C4-2B (cell line): ENCODE measurements around the gene PKHD1.

Experiments
- ZFX ChIP-seq: fragments of 450-650 bp; IDR thresholded peaks from 2 replicates; pipeline ENCODE4 v1.6.1; 2017
- TF ChIP-seq, protein P1 (sequence below): fragments of 450-650 bp; conservative IDR thresholded peaks from 2 replicates; pipeline ENCODE4 v1.5.1; 2017; ENCODE audit warnings: mild to moderate bottlenecking

DNA sequence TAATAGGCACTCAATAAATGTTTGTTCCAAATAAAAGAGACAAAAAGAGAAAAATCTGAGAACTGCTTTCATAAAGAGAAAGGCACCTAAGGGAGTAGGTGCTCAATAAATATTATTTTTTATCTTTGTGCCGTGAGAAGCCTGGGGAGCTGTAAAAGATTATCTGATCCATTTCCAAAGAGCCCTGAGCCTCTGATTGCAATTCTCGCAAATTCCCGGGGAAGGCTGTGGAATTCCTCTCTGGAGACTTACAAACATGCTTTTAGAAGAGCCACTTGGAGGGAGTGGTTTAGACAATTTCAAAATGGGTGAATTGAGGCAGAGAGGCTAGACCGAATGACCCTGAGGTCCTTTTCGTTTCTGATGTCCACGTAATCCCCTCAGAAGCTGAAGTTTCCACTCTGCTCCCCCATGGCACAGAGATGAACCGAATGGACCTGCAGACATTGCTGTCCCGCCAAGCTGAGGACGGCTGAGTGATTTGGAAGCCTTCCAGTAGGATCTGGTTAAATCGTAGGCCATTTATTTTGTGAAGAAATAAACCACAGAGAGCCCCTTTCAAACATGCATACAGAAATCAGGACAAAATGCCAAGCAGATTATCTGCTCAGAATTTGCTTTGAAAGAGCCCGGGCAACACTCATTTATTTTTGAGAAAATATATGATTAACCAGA lies 77.8 kb downstream of the PKHD1 start:
- TF ChIP-seq, protein P1, sequence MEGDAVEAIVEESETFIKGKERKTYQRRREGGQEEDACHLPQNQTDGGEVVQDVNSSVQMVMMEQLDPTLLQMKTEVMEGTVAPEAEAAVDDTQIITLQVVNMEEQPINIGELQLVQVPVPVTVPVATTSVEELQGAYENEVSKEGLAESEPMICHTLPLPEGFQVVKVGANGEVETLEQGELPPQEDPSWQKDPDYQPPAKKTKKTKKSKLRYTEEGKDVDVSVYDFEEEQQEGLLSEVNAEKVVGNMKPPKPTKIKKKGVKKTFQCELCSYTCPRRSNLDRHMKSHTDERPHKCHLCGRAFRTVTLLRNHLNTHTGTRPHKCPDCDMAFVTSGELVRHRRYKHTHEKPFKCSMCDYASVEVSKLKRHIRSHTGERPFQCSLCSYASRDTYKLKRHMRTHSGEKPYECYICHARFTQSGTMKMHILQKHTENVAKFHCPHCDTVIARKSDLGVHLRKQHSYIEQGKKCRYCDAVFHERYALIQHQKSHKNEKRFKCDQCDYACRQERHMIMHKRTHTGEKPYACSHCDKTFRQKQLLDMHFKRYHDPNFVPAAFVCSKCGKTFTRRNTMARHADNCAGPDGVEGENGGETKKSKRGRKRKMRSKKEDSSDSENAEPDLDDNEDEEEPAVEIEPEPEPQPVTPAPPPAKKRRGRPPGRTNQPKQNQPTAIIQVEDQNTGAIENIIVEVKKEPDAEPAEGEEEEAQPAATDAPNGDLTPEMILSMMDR, result no peak
- TF ChIP-seq ZFX, result no peak
